Transverse colon (tissue), 4 donors: Measurements from ENCODE around the gene PNLIPRP2.

Experiments used
- CTCF ChIP-seq, 5 experiments: fragments of 200-600 bp in 3 of 5; fragments of 450-650 bp in 2 of 5; sonication (generic) in 3 of 5; IDR thresholded peaks; 1 replicate in 2 of 5; 2 replicates in 3 of 5; pipeline ENCODE4 v1.5.1; 2016 to 2017; ENCODE audit warnings: antibody characterized with exemption in 5 of 5, inconsistent platforms in 3 of 5, mild to moderate bottlenecking in 2 of 5, moderate library complexity in 1 of 5
- POLR2AphosphoS5 ChIP-seq, 3 donors: sonication (generic); formaldehyde crosslinking; IDR thresholded peaks; one replicate each; pipeline ENCODE4 v1.6.1; 2016; ENCODE audit warnings: antibody characterized with exemption in 3 of 3

GRCh38 chr10:116670706-116671105 lies 50.0 kb downstream of the PNLIPRP2 start:
- TF ChIP-seq CTCF (IDR thresholded peaks at IDR 0.05) (no peak), POLR2AphosphoS5 (IDR thresholded peaks at IDR 0.05) (no peak)
